ENCODE data around the gene FBLN5.

- TF ChIP-seq TCF7L2 (IDR thresholded peaks at IDR 0.05; ENCODE audit: low read depth, low read length), result no peak
- no peak for TF ChIP-seq CTCF (IDR thresholded peaks at IDR 0.05)
- TF ChIP-seq POLR2AphosphoS5 (IDR thresholded peaks at IDR 0.05; ENCODE audit: low read depth, low read length), result no peak
- TF ChIP-seq, protein P1, sequence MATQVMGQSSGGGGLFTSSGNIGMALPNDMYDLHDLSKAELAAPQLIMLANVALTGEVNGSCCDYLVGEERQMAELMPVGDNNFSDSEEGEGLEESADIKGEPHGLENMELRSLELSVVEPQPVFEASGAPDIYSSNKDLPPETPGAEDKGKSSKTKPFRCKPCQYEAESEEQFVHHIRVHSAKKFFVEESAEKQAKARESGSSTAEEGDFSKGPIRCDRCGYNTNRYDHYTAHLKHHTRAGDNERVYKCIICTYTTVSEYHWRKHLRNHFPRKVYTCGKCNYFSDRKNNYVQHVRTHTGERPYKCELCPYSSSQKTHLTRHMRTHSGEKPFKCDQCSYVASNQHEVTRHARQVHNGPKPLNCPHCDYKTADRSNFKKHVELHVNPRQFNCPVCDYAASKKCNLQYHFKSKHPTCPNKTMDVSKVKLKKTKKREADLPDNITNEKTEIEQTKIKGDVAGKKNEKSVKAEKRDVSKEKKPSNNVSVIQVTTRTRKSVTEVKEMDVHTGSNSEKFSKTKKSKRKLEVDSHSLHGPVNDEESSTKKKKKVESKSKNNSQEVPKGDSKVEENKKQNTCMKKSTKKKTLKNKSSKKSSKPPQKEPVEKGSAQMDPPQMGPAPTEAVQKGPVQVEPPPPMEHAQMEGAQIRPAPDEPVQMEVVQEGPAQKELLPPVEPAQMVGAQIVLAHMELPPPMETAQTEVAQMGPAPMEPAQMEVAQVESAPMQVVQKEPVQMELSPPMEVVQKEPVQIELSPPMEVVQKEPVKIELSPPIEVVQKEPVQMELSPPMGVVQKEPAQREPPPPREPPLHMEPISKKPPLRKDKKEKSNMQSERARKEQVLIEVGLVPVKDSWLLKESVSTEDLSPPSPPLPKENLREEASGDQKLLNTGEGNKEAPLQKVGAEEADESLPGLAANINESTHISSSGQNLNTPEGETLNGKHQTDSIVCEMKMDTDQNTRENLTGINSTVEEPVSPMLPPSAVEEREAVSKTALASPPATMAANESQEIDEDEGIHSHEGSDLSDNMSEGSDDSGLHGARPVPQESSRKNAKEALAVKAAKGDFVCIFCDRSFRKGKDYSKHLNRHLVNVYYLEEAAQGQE (IDR thresholded peaks at IDR 0.05; ENCODE audit: insufficient read depth in 1 of 2, low read depth in 2 of 2, low read length in 1 of 2), result no peak
- TF ChIP-seq SIN3A (IDR thresholded peaks at IDR 0.05; ENCODE audit: borderline replicate concordance, insufficient read depth, low read depth, low read length), result no peak
These were observed 27.7 kb downstream of the FBLN5 start for GRCh38 chr14:91919814-91920213.

Measured in Panc1 (cell line).